Measurements from ENCODE around the gene ELOVL6. TPM values are rescaled to one million over a fixed set of nuclear protein-coding genes. Genes with fewer than 3 reads are reported as not detected.

Gene ELOVL6
- total RNA-seq, 1 donor: 25.0 TPM

- DNase-seq (ENCODE audit: low read depth): no peak
- no peak for TF ChIP-seq CTCF (IDR thresholded peaks at IDR 0.05; ENCODE audit: insufficient read depth, low read depth, low read length)
- H3K4me3 ChIP-seq (ENCODE audit: low read depth, low read length): no peak overlapping the region
Measured at GRCh38 chr4:110108422-110108821, 90.0 kb downstream of the ELOVL6 start.

GRCh38 chr4:110107866-110108265 lies 90.5 kb downstream of the ELOVL6 start:
- no peak for TF ChIP-seq CTCF (IDR thresholded peaks at IDR 0.05; ENCODE audit: insufficient read depth, low read depth, low read length)
- peak; percentile 87 for DNase-seq (ENCODE audit: low read depth)
- no peak overlapping the region for H3K4me3 ChIP-seq (ENCODE audit: low read depth, low read length)

GRCh38 chr4:110106931-110107296 lies 91.5 kb downstream of the ELOVL6 start:
- H3K4me3 ChIP-seq (ENCODE audit: low read depth, low read length): no peak overlapping the region
- no peak for TF ChIP-seq CTCF (IDR thresholded peaks at IDR 0.05; ENCODE audit: insufficient read depth, low read depth, low read length)
- peak; percentile 81 for DNase-seq (ENCODE audit: low read depth)

GRCh38 chr4:110104661-110105060 lies 93.8 kb downstream of the ELOVL6 start:
- no peak overlapping the region for H3K4me3 ChIP-seq (ENCODE audit: low read depth, low read length)
- DNase-seq (ENCODE audit: low read depth): peak; percentile 61
- no peak for TF ChIP-seq CTCF (IDR thresholded peaks at IDR 0.05; ENCODE audit: insufficient read depth, low read depth, low read length)

GRCh38 chr4:110099638-110100037 lies 98.8 kb downstream of the ELOVL6 start:
- no peak for DNase-seq (ENCODE audit: low read depth)
- TF ChIP-seq CTCF (IDR thresholded peaks at IDR 0.05; ENCODE audit: insufficient read depth, low read depth, low read length): no peak
- H3K4me3 ChIP-seq (ENCODE audit: low read depth, low read length): no peak overlapping the region

- DNase-seq (ENCODE audit: low read depth): no peak
- no peak for TF ChIP-seq CTCF (IDR thresholded peaks at IDR 0.05; ENCODE audit: insufficient read depth, low read depth, low read length)
- no peak overlapping the region for H3K4me3 ChIP-seq (ENCODE audit: low read depth, low read length)
Measured at GRCh38 chr4:110096405-110096804, 102.0 kb downstream of the ELOVL6 start.

GRCh38 chr4:110092646-110093045 lies 105.8 kb downstream of the ELOVL6 start:
- no peak for TF ChIP-seq CTCF (IDR thresholded peaks at IDR 0.05; ENCODE audit: insufficient read depth, low read depth, low read length)
- no peak overlapping the region for H3K4me3 ChIP-seq (ENCODE audit: low read depth, low read length)
- peak; percentile 75 for DNase-seq (ENCODE audit: low read depth)
